Skeletal muscle satellite cell (primary cell): ENCODE measurements around the gene ARMH1.
A peak's percentile ranks its signal among the peaks of the same experiment; 100 is the strongest.

ENCODE experiments used
- H3K27me3 ChIP-seq: 2 replicates; pipeline ENCODE4 v1.7.0; 2013; ENCODE audit warnings: low read length; ENCODE audit not compliant: control insufficient read depth, insufficient read depth
- H3K36me3 ChIP-seq: 2 replicates; pipeline ENCODE4 v1.7.0; 2013; ENCODE audit warnings: mild to moderate bottlenecking, control low read depth, low read length; ENCODE audit not compliant: insufficient read depth
- H3K4me1 ChIP-seq: 2 replicates; pipeline ENCODE4 v1.7.0; 2013; ENCODE audit warnings: low read length; ENCODE audit not compliant: control insufficient read depth, insufficient read depth
- H3K4me2 ChIP-seq: 2 replicates; pipeline ENCODE4 v1.7.0; 2013; ENCODE audit warnings: mild to moderate bottlenecking, low read length
- H3K4me3 ChIP-seq: 2 replicates; pipeline ENCODE4 v1.7.0; 2013; ENCODE audit warnings: low read length
- H3K9ac ChIP-seq: 2 replicates; pipeline ENCODE4 v1.7.0; 2013; ENCODE audit warnings: mild to moderate bottlenecking, low read depth, low read length, moderate library complexity
- H3K9me3 ChIP-seq: replicated peaks from 2 replicates; pipeline ENCODE4 v1.7.0; 2013; ENCODE audit warnings: mild to moderate bottlenecking, control low read depth, low read length

ARMH1 gene

GRCh38 chr1:44719318-44719717, 44.8 kb downstream of the ARMH1 start:
- Histone ChIP-seq H3K9me3 (no peaks in the 10 kb centered on the region), H3K27me3 (peaks cover 15% of the 10 kb centered on the region), H3K9ac (no peak overlapping the region), H3K4me3 (no peak overlapping the region), H3K36me3 (no peaks in the 10 kb centered on the region), H3K4me2 (no peak overlapping the region), H3K4me1 (no peaks in the 10 kb centered on the region)

GRCh38 chr1:44720281-44720680, 45.8 kb downstream of the ARMH1 start:
- H3K4me3 ChIP-seq, result no peak overlapping the region
- no peaks in the 10 kb centered on the region for H3K36me3 ChIP-seq
- H3K27me3 ChIP-seq, result peaks cover 15% of the 10 kb centered on the region
- H3K4me1 ChIP-seq, result no peaks in the 10 kb centered on the region
- no peak overlapping the region for H3K4me2 ChIP-seq
- no peaks in the 10 kb centered on the region for H3K9me3 ChIP-seq
- H3K9ac ChIP-seq, result no peak overlapping the region

- peaks cover 2% of the 10 kb centered on the region for H3K4me1 ChIP-seq
- peak overlapping the region; percentile 68 for H3K9ac ChIP-seq
- peak overlapping the region; percentile 24 for H3K4me2 ChIP-seq
- H3K36me3 ChIP-seq, result no peaks in the 10 kb centered on the region
- no peaks in the 10 kb centered on the region for H3K9me3 ChIP-seq
- H3K4me3 ChIP-seq, result no peak overlapping the region
- peaks cover 5% of the 10 kb centered on the region for H3K27me3 ChIP-seq
These were observed 47.2 kb downstream of the ARMH1 start for GRCh38 chr1:44721485-44722361.

- Histone ChIP-seq H3K36me3 (no peaks in the 10 kb centered on the region), H3K4me3 (no peak overlapping the region), H3K27me3 (no peaks in the 10 kb centered on the region), H3K4me1 (peaks cover 4% of the 10 kb centered on the region), H3K9me3 (no peaks in the 10 kb centered on the region), H3K9ac (no peak overlapping the region), H3K4me2 (no peak overlapping the region)
These were observed 48.5 kb downstream of the ARMH1 start for GRCh38 chr1:44723064-44723463.

- H3K27me3 ChIP-seq, result no peaks in the 10 kb centered on the region
- no peak overlapping the region for H3K9ac ChIP-seq
- no peaks in the 10 kb centered on the region for H3K9me3 ChIP-seq
- H3K4me3 ChIP-seq, result no peak overlapping the region
- no peak overlapping the region for H3K4me2 ChIP-seq
- H3K36me3 ChIP-seq, result no peaks in the 10 kb centered on the region
- H3K4me1 ChIP-seq, result peaks cover 4% of the 10 kb centered on the region
These were observed 49.2 kb downstream of the ARMH1 start for GRCh38 chr1:44723496-44724295.

- Histone ChIP-seq H3K27me3 (no peaks in the 10 kb centered on the region), H3K9ac (no peak overlapping the region), H3K4me3 (no peak overlapping the region), H3K4me2 (no peak overlapping the region), H3K4me1 (peaks cover 4% of the 10 kb centered on the region), H3K9me3 (no peaks in the 10 kb centered on the region), H3K36me3 (no peaks in the 10 kb centered on the region)
These were observed 49.9 kb downstream of the ARMH1 start for GRCh38 chr1:44724296-44724954.

- Histone ChIP-seq H3K9me3 (no peaks in the 10 kb centered on the region), H3K27me3 (no peaks in the 10 kb centered on the region), H3K4me1 (peaks cover 4% of the 10 kb centered on the region), H3K4me3 (no peak overlapping the region), H3K9ac (no peak overlapping the region), H3K36me3 (no peaks in the 10 kb centered on the region), H3K4me2 (no peak overlapping the region)
These were observed 50.6 kb downstream of the ARMH1 start for GRCh38 chr1:44724955-44725698.

- Histone ChIP-seq H3K9ac (peak within 1 kb of the TSS; percentile 76), H3K36me3 (no peaks in the 10 kb centered on the region), H3K27me3 (no peaks in the 10 kb centered on the region), H3K9me3 (no peaks in the 10 kb centered on the region), H3K4me1 (peaks cover 25% of the 10 kb centered on the region), H3K4me3 (no peak within 1 kb of the TSS), H3K4me2 (peak within 1 kb of the TSS; percentile 49)
These were observed 56.4 kb downstream of the ARMH1 start, which contains the start of gene RNU5D-1 for GRCh38 chr1:44730741-44731512. RNU5D-1 (minus strand) TSS chr1:44731170.

GRCh38 chr1:44733365-44733764, 58.9 kb downstream of the ARMH1 start:
- H3K27me3 ChIP-seq, result no peaks in the 10 kb centered on the region

GRCh38 chr1:44733784-44734183, 59.3 kb downstream of the ARMH1 start:
- H3K36me3 ChIP-seq, result no peaks in the 10 kb centered on the region
- H3K9ac ChIP-seq, result peak overlapping the region; percentile 53
- H3K9me3 ChIP-seq, result no peaks in the 10 kb centered on the region
- H3K4me2 ChIP-seq, result peak overlapping the region; percentile 56
- H3K4me3 ChIP-seq, result peak overlapping the region; percentile 7
- peaks cover 21% of the 10 kb centered on the region for H3K4me1 ChIP-seq
- no peaks in the 10 kb centered on the region for H3K27me3 ChIP-seq

More at GRCh38 chr1:44733365-44733764, 58.9 kb downstream of the ARMH1 start:
- H3K4me2 ChIP-seq, result peak overlapping the region; percentile 56
- no peaks in the 10 kb centered on the region for H3K9me3 ChIP-seq
- peak overlapping the region; percentile 7 for H3K4me3 ChIP-seq
- peaks cover 21% of the 10 kb centered on the region for H3K4me1 ChIP-seq
- no peaks in the 10 kb centered on the region for H3K36me3 ChIP-seq
- peak overlapping the region; percentile 53 for H3K9ac ChIP-seq
